Fibroblast of mammary gland (primary cell): ENCODE results near the gene RFX3.

Source experiments
- DNase-seq: peaks from one replicate; pipeline ENCODE4 v3.0.0-alpha.2; 2010; ENCODE audit warnings: low read depth
- H3K4me3 ChIP-seq: 2 replicates; pipeline ENCODE4 v1.5.1; 2011; ENCODE audit warnings: low read depth, mild to moderate bottlenecking, low read length, moderate library complexity; ENCODE audit not compliant: control insufficient read depth
- TF ChIP-seq, protein P1 (sequence below): conservative IDR thresholded peaks from 2 replicates; pipeline ENCODE4 v1.5.1; 2011; ENCODE audit warnings: low read depth, low read length, inconsistent platforms; ENCODE audit not compliant: control insufficient read depth, insufficient read depth

RFX3 gene

DNA sequence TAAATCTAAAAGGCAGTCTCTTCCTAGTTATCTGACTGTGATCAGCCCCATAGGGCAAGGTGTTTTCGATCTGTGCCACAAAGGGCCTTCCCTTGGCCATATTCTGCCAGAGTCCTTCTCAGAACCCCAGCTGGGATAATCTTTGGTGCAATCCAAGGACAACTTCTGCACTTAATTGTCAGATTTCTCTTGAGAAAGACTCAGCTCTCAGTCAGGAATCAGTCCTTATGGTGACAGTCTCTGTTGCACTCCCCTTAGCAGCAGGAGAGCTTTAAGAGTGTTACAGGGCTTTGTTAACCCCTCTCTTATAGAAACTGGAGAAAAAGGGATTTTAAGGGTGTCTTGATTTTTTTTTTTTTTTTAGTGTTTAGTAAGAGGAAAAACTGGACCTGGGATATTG lies 15.4 kb upstream of the RFX3 start:
- TF ChIP-seq, protein P1, sequence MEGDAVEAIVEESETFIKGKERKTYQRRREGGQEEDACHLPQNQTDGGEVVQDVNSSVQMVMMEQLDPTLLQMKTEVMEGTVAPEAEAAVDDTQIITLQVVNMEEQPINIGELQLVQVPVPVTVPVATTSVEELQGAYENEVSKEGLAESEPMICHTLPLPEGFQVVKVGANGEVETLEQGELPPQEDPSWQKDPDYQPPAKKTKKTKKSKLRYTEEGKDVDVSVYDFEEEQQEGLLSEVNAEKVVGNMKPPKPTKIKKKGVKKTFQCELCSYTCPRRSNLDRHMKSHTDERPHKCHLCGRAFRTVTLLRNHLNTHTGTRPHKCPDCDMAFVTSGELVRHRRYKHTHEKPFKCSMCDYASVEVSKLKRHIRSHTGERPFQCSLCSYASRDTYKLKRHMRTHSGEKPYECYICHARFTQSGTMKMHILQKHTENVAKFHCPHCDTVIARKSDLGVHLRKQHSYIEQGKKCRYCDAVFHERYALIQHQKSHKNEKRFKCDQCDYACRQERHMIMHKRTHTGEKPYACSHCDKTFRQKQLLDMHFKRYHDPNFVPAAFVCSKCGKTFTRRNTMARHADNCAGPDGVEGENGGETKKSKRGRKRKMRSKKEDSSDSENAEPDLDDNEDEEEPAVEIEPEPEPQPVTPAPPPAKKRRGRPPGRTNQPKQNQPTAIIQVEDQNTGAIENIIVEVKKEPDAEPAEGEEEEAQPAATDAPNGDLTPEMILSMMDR, result no peak
- no peak for DNase-seq
- H3K4me3 ChIP-seq, result no peak overlapping the region

DNA sequence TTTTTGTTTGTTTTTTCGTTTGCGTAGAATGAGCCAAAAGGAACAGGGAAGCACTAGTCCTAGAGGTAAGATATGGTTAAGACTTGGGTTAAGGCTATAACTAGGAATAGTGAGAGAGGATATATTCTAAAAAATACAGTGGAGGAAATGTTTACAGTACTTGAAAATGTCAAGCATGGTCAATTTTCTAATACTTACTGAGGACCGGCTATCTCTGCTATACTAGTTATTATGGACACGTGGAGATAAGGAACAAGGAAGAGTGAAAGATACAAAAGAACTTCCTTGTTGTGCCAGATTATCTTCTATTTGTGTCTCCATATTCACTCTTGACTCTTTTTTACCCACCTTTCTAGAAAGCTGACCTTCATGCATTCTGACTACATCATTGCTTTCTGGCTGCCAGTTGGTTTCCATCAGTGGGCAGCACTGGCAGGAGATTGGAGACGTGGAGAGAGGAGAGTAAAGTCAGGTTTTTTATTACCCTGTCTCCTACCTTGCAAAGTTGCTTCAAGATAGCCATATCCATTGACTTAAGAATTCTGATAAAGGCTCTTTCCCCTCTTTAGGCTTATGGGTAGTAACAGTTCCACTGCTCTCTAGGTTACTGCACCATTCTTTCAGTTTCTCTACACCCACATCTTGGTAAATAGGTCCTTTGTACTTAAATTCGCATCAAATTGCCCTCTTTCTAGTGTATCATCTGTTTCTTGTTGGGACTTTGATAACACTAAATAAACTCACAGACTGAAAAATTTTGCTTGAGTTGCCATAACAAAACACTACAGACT lies 9.0 kb upstream of the RFX3 start:
- TF ChIP-seq, protein P1, result no peak
- no peak overlapping the region for H3K4me3 ChIP-seq
- no peak for DNase-seq

DNA sequence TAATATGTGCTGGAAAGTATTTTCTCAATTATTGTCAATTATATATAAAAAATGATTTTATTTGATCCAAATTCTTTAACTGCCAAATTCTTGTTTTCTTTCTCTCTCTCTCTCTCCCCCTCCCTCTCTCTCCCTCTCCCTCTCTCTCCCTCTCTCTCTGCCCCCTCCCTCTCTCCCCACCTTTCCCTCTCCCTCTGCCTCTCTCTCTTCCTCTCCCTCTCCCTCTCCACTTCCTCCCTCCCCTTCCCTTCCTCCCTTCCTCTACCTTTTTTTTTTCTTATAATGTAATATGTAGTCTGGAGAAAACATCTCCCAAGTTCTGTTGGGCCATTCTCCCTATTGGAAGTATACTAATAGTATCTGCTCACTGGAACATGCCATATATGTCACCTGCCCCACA lies 6.4 kb upstream of the RFX3 start:
- no peak for DNase-seq
- TF ChIP-seq, protein P1, result no peak
- H3K4me3 ChIP-seq, result no peak overlapping the region

DNA sequence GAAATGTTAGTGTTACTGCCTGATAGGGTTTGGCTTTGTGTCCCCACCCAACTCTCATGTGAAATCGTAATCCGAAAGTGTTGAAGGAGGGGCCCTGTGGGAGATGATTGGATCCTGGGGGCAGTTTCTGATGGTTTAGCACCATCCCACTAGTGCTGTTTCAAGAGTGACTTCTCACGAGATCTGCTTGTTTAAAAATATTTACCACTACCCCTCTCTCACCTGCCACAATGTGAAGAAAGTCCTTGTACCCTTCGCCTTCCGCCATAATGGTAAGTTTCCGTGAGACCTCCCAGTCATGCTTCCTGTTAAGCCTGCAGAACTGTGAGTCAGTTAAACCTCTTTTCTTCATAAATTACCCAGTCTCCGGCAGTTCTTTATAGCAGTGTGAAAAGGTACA lies 2.6 kb upstream of the RFX3 start:
- TF ChIP-seq, protein P1, result no peak
- no peak for DNase-seq
- H3K4me3 ChIP-seq, result no peak overlapping the region

DNA sequence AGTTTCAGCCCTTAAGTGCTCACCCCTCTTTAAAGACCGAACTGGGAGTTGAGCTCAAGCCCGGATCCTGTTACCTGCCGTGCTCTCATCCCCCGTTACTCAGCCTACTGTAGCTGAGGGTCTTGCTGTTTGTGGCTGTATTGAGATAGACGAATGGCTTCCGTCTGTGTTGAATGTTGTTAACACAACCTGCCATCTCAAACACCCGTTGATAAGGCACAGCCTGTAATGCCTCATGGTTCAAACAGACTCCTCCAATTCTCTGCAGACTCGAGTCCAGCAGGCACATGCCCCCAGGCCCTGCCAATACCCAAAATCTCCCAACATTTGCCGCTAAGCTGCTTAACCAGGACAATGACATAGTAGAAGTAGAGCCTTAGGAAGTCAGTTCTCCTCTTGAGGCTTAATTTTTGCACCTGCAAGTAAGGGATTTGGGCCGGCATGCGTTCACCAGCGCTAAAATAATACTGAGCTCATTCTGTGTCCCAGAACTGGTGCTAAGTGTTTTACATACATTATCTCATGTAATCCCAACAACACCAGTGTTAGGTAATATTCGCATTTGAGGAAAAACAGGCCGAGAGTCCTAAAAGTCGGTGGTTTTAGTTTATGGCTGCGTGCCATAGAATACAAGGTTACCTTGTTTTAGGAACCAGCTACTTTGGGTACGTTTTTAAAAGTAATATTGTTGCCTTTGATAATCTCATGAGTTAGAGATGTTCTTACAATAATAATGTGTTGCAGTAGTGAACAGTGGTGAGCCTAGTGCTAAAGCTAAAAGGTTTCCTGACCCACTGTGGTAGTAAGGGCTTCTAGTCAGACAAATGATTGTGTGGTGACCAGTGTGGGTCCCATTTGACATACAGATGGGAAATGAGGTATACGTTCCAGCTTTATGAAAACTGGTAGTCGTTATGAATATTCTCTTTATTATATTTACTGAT lies 1.5 kb upstream of the RFX3 start:
- TF ChIP-seq, protein P1, result no peak
- DNase-seq, result peak; percentile 25
- H3K4me3 ChIP-seq, result peak overlapping the region; percentile 91

DNA sequence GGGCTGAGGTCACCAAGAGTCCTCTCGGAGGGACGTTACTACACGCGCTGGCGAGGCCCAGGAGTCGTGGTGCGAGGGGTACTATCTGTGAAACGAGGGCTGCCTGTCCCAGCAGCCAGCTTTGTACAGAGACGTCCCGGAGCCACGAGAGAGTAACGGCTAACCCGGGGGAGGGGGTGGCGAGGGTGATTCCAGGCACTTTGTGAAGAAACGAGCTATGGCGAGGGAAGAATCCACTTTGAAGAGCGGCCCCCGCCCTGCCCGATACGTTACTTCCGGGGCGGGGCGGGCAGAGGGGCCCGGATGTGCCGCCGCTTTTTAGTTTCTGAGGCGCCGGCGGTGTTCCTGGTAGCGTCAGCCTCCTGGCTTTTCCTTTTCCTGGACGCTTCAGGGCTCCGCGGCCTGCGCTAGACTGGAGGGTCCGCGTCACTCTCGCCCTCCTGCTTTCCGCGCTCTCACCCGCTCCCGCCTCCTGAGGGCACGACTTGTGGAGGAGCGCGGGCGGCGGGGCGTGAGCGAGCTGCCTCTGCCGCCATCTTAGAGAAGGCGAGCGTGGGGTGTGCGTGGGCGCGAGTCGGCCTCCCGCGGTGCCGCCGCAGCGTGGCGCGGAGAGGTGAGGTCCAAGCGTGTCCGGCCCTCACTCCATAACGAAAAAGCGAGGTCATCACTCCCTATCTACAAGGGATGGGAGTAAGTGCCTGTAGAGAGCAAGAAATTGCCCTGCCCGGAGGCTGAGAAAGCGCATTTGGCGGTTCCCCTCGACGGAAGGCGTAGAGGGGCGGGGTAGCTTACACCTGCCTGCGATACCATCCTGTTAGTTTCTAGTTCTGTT lies 580 bp upstream of the RFX3 start:
- DNase-seq, result peak; percentile 73
- peak overlapping the region; percentile 91 for H3K4me3 ChIP-seq
- TF ChIP-seq, protein P1, result no peak
